ENCODE measurements around the gene TMEM171. TPM values are rescaled to one million over a fixed set of nuclear protein-coding genes. Genes with fewer than 3 reads are reported as not detected.

TMEM171 gene
- total and polyA plus RNA-seq, 5 donors from 2014 or later, result not detected

DNA sequence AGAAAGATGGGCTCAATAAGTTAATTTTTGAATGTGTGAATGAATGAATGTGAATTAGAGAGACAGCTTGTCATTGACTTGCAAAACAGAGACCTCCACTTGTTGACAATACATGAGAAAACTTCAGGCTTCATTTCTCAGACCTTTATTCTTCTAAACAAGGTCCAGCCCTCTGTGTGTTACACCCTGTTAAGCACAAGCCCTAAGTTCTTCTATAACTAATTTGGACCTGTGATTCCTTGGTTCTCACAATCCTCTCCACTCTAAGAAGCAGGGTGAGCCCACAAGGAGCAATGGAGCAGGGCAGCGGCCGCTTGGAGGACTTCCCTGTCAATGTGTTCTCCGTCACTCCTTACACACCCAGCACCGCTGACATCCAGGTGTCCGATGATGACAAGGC lies 52.6 kb downstream of the TMEM171 start, which contains the start of gene TMEM174:
TMEM174 (plus strand) TSS at position 243 of the 400 bp plus-strand sequence; CDS start at position 294, 51 bp downstream.
- peaks cover 0 to 5% (median 0%) of the 10 kb centered on the region in 7 donors for H3K9me3 Mint-ChIP-seq
- no peak within 1 kb of the TSS for H3K4me3 Mint-ChIP-seq
- H3K36me3 Mint-ChIP-seq, result no peaks in the 10 kb centered on the region
- DNase-seq (no peak), ATAC-seq (ENCODE audit: low read depth in 2 of 2) (no peak)
- Histone ChIP-seq H3K27ac (ENCODE audit: insufficient read depth, low read length, poor library complexity, severe bottlenecking) (no peak within 1 kb of the TSS), H3K9me3 (ENCODE audit: control insufficient read depth in 2 of 2, low read length in 2 of 2) (no peaks in the 10 kb centered on the region), H3K4me3 (ENCODE audit: low read depth, low read length) (no peak within 1 kb of the TSS), H3K4me1 (ENCODE audit: control insufficient read depth, insufficient read depth, low read length, poor library complexity, severe bottlenecking) (no peaks in the 10 kb centered on the region), H3K27me3 (ENCODE audit: control insufficient read depth, insufficient read depth, low read length) (peaks cover 14% of the 10 kb centered on the region), H3K36me3 (ENCODE audit: control insufficient read depth, insufficient read depth, low read length) (no peaks in the 10 kb centered on the region)
- peaks cover 56% of the 10 kb centered on the region for H3K27me3 Mint-ChIP-seq
- H3K4me1 Mint-ChIP-seq, result no peaks in the 10 kb centered on the region
- no peak within 1 kb of the TSS for H3K27ac Mint-ChIP-seq

DNA sequence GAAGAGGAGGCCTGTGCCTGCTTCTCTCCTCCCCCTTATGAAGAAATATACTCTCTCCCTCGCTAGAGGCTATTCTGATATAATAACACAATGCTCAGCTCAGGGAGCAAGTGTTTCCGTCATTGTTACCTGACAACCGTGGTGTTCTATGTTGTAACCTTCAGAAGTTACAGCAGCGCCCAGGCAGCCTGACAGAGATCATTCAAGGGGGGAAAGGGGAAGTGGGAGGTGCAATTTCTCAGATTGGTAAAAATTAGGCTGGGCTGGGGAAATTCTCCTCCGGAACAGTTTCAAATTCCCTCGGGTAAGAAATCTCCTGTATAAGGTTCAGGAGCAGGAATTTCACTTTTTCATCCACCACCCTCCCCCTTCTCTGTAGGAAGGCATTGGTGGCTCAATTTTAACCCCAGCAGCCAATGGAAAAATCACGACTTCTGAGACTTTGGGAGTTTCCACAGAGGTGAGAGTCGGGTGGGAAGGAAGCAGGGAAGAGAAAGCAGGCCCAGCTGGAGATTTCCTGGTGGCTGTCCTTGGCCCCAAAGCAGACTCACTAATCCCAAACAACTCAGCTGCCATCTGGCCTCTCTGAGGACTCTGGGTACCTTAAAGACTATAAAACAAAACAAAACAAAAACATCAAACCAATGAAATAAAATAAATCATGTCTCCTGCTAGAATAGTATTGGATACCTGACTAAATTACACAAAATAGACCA lies 53.9 kb downstream of the TMEM171 start:
- H3K4me3 Mint-ChIP-seq, result no peak overlapping the region
- no peaks in the 10 kb centered on the region for H3K36me3 ChIP-seq (ENCODE audit: control insufficient read depth, insufficient read depth, low read length)

DNA sequence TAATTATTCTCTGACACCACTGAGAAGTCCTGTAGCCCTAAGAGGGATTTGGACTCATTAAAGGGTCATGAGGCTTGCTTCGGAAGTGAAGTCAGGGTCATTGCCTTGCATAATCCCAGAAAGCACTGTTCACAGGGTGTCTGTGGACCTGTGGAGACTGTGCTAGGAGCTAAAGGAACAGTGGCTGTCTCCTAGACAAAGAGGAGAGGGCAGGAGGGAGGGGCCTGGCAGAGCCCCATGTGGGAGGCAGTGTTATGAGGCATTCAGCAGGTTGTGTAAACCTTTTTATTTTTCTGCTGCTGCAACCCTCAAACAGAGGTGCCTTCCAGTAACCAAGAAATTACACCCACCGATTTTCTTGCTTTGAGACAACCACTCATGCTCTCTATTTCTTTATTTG lies 55.9 kb downstream of the TMEM171 start:
- no peak overlapping the region for H3K4me3 Mint-ChIP-seq
- H3K27me3 Mint-ChIP-seq, result peaks cover 59% of the 10 kb centered on the region
- H3K9me3 ChIP-seq (ENCODE audit: control insufficient read depth in 2 of 2, low read length in 2 of 2), result no peaks in the 10 kb centered on the region

More for the DNA sequence above, 53.9 kb downstream of the TMEM171 start:
- Histone ChIP-seq H3K27ac (ENCODE audit: insufficient read depth, low read length, poor library complexity, severe bottlenecking) (no peak overlapping the region), H3K9me3 (ENCODE audit: control insufficient read depth in 2 of 2, low read length in 2 of 2) (no peaks in the 10 kb centered on the region), H3K27me3 (ENCODE audit: control insufficient read depth, insufficient read depth, low read length) (peaks cover 8% of the 10 kb centered on the region), H3K4me1 (ENCODE audit: control insufficient read depth, insufficient read depth, low read length, poor library complexity, severe bottlenecking) (no peaks in the 10 kb centered on the region), H3K4me3 (ENCODE audit: low read depth, low read length) (no peak overlapping the region)
- ATAC-seq (ENCODE audit: low read depth in 2 of 2) (no peak), DNase-seq (no peak)
- H3K36me3 Mint-ChIP-seq, result no peaks in the 10 kb centered on the region
- peaks cover 64% of the 10 kb centered on the region for H3K27me3 Mint-ChIP-seq
- H3K9me3 Mint-ChIP-seq, result peaks cover 0 to 3% (median 0%) of the 10 kb centered on the region in 7 donors
- no peaks in the 10 kb centered on the region for H3K4me1 Mint-ChIP-seq
- no peak overlapping the region for H3K27ac Mint-ChIP-seq

DNA sequence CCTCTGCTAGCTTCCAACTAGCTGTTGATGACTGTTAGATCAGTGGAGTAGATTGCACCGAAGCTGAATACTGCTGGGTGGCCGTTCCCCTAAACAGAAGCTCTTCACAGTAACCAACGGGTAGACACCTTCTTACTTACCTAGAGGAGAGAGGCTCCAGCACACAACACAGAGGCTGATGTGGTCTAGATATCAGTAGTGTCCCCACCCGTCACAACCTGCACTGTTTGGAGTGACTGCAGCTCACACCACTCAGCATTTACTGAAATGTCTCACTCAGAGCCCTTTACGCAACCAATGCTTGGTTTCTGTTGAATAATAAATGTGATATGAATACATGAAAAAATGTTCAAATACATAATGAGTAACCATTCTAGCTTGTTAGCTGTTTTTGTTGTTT lies 57.9 kb downstream of the TMEM171 start:
- Mint-ChIP-seq H3K4me1 (no peaks in the 10 kb centered on the region), H3K9me3 (peaks cover 0 to 3% (median 0%) of the 10 kb centered on the region in 7 donors), H3K27ac (no peak overlapping the region), H3K4me3 (no peak overlapping the region), H3K27me3 (peaks cover 65% of the 10 kb centered on the region), H3K36me3 (no peaks in the 10 kb centered on the region)
- Histone ChIP-seq H3K27me3 (ENCODE audit: control insufficient read depth, insufficient read depth, low read length) (peaks cover 11% of the 10 kb centered on the region), H3K36me3 (ENCODE audit: control insufficient read depth, insufficient read depth, low read length) (no peaks in the 10 kb centered on the region), H3K27ac (ENCODE audit: insufficient read depth, low read length, poor library complexity, severe bottlenecking) (no peak overlapping the region), H3K9me3 (ENCODE audit: control insufficient read depth in 2 of 2, low read length in 2 of 2) (no peaks in the 10 kb centered on the region), H3K4me3 (ENCODE audit: low read depth, low read length) (no peak overlapping the region), H3K4me1 (ENCODE audit: control insufficient read depth, insufficient read depth, low read length, poor library complexity, severe bottlenecking) (no peaks in the 10 kb centered on the region)
- no peak for ATAC-seq (ENCODE audit: low read depth in 2 of 2)
- DNase-seq, result no peak

More for the DNA sequence above, 55.9 kb downstream of the TMEM171 start:
- Mint-ChIP-seq H3K36me3 (no peaks in the 10 kb centered on the region), H3K27ac (no peak overlapping the region), H3K4me1 (no peaks in the 10 kb centered on the region), H3K9me3 (no peaks in the 10 kb centered on the region)
- peaks cover 9% of the 10 kb centered on the region for H3K27me3 ChIP-seq (ENCODE audit: control insufficient read depth, insufficient read depth, low read length)
- DNase-seq (no peak), ATAC-seq (ENCODE audit: low read depth in 2 of 2) (no peak)
- H3K27ac ChIP-seq (ENCODE audit: insufficient read depth, low read length, poor library complexity, severe bottlenecking), result no peak overlapping the region
- H3K4me3 ChIP-seq (ENCODE audit: low read depth, low read length), result no peak overlapping the region
- no peaks in the 10 kb centered on the region for H3K4me1 ChIP-seq (ENCODE audit: control insufficient read depth, insufficient read depth, low read length, poor library complexity, severe bottlenecking)
- no peaks in the 10 kb centered on the region for H3K36me3 ChIP-seq (ENCODE audit: control insufficient read depth, insufficient read depth, low read length)

DNA sequence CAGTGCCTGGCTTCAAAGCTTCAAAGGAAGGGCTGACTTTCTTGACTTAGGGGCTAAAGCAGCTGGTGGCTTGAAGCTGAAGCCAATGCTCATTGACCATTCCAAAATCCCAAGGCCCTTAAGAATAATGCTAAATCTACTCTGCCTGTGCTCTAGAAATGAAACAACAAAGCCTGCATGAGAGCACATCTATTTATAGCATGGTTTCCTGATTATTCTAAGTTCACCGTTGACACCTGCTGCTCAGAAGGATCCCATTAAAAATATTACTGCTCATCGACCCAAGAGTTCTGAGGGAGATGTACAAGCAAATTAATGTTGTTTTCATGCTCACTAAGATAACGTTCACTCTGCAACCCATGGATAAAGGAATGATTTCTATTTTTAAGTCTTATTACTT lies 59.4 kb downstream of the TMEM171 start:
- Histone ChIP-seq H3K27me3 (ENCODE audit: control insufficient read depth, insufficient read depth, low read length) (peaks cover 11% of the 10 kb centered on the region), H3K36me3 (ENCODE audit: control insufficient read depth, insufficient read depth, low read length) (no peaks in the 10 kb centered on the region), H3K27ac (ENCODE audit: insufficient read depth, low read length, poor library complexity, severe bottlenecking) (no peak overlapping the region), H3K4me3 (ENCODE audit: low read depth, low read length) (no peak overlapping the region), H3K9me3 (ENCODE audit: control insufficient read depth in 2 of 2, low read length in 2 of 2) (no peaks in the 10 kb centered on the region), H3K4me1 (ENCODE audit: control insufficient read depth, insufficient read depth, low read length, poor library complexity, severe bottlenecking) (no peaks in the 10 kb centered on the region)
- DNase-seq, result no peak
- Mint-ChIP-seq H3K36me3 (no peaks in the 10 kb centered on the region), H3K9me3 (peaks cover 0 to 7% (median 3%) of the 10 kb centered on the region in 7 donors), H3K27me3 (peaks cover 60% of the 10 kb centered on the region), H3K4me1 (no peaks in the 10 kb centered on the region), H3K4me3 (no peak overlapping the region), H3K27ac (no peak overlapping the region)
- ATAC-seq (ENCODE audit: low read depth in 2 of 2), result no peak

DNA sequence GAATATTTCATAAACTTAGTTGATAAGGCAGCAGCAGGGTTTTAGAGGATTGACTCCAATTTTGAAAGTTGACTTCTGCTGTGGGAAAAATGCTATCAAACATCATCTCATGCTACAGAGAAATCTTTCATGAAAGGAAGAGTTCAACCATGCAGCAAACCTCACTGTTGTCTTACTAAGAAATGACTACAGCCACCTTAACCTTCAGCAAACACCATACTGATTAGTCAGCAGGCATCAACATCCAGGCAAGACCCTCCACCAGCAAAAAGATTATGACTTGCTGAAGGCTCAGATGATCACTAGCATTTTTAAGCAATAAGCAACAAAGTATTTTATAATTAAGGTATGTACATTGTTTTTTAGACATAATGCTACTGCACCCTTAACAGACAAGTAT lies 60.2 kb downstream of the TMEM171 start:
- H3K4me3 Mint-ChIP-seq, result no peak overlapping the region
- no peaks in the 10 kb centered on the region for H3K4me1 Mint-ChIP-seq
- peaks cover 52% of the 10 kb centered on the region for H3K27me3 Mint-ChIP-seq
- ATAC-seq (ENCODE audit: low read depth in 2 of 2), result no peak
- no peak for DNase-seq
- Histone ChIP-seq H3K4me1 (ENCODE audit: control insufficient read depth, insufficient read depth, low read length, poor library complexity, severe bottlenecking) (no peaks in the 10 kb centered on the region), H3K9me3 (ENCODE audit: control insufficient read depth in 2 of 2, low read length in 2 of 2) (no peaks in the 10 kb centered on the region), H3K4me3 (ENCODE audit: low read depth, low read length) (no peak overlapping the region), H3K27ac (ENCODE audit: insufficient read depth, low read length, poor library complexity, severe bottlenecking) (no peak overlapping the region), H3K27me3 (ENCODE audit: control insufficient read depth, insufficient read depth, low read length) (peaks cover 11% of the 10 kb centered on the region), H3K36me3 (ENCODE audit: control insufficient read depth, insufficient read depth, low read length) (no peaks in the 10 kb centered on the region)
- H3K9me3 Mint-ChIP-seq, result peaks cover 0 to 13% (median 3%) of the 10 kb centered on the region in 7 donors
- no peaks in the 10 kb centered on the region for H3K36me3 Mint-ChIP-seq
- H3K27ac Mint-ChIP-seq, result no peak overlapping the region

Other genes with a start within 250 kb of the TMEM171 start
- gene FCHO2, start 164.5 kb upstream of the TMEM171 start, total RNA-seq, result 2.2 TPM
- under 1 TPM; 0.52 to 0.93 (median 0.80) TPM for gene FCHO2, start 164.5 kb upstream of the TMEM171 start, polyA plus RNA-seq
- not detected for gene TMEM174, start 52.6 kb downstream of the TMEM171 start, total RNA-seq
- gene TMEM174, start 52.6 kb downstream of the TMEM171 start, polyA plus RNA-seq, result not detected

All from CD4-positive, CD25-positive, alpha-beta regulatory T cell (primary cell).